Lower leg skin (tissue), 3 donors: ENCODE results near the gene CYP26C1.

Experiments used
- POLR2A ChIP-seq, 2 donors: fragments of 450-650 bp; IDR thresholded peaks; one replicate each; pipeline ENCODE4 v1.6.1; 2016 to 2017; ENCODE audit warnings: antibody characterized with exemption in 2 of 2, mild to moderate bottlenecking in 1 of 2, moderate library complexity in 1 of 2
- TF ChIP-seq, protein P1 (sequence below), 3 donors: fragments of 450-650 bp; IDR thresholded peaks; one replicate each; pipeline ENCODE4 v1.5.1; 2016; ENCODE audit warnings: antibody characterized with exemption in 3 of 3, mild to moderate bottlenecking in 3 of 3, moderate library complexity in 2 of 3

DNA sequence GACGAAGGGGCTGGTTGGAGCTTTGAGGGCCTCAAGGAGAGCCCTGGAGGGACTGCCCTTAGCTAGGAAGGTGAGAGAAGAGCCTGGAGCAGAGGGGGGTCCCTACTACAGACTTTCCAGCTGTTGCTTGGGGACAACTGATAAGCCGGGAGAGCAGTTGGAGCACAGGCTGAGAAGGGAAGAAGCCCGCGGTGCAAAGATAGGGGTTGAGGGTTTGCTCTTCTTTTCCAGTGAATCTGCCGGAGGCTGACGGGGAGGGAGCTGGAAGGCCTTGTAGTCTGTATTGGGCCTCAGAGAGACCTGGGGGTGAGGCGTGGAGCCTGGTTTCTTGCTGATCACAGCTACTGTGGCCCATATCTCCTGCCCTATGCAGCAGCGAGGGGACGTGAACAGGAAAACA lies 36.8 kb downstream of the CYP26C1 start:
- TF ChIP-seq, protein P1, sequence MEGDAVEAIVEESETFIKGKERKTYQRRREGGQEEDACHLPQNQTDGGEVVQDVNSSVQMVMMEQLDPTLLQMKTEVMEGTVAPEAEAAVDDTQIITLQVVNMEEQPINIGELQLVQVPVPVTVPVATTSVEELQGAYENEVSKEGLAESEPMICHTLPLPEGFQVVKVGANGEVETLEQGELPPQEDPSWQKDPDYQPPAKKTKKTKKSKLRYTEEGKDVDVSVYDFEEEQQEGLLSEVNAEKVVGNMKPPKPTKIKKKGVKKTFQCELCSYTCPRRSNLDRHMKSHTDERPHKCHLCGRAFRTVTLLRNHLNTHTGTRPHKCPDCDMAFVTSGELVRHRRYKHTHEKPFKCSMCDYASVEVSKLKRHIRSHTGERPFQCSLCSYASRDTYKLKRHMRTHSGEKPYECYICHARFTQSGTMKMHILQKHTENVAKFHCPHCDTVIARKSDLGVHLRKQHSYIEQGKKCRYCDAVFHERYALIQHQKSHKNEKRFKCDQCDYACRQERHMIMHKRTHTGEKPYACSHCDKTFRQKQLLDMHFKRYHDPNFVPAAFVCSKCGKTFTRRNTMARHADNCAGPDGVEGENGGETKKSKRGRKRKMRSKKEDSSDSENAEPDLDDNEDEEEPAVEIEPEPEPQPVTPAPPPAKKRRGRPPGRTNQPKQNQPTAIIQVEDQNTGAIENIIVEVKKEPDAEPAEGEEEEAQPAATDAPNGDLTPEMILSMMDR (IDR thresholded peaks at IDR 0.05), result no peak
- TF ChIP-seq POLR2A (IDR thresholded peaks at IDR 0.05), result no peak
